HG02870 (cell line): ENCODE measurements around the gene FNTB.
A peak's percentile ranks its signal among the peaks of the same experiment; 100 is the strongest.

ENCODE experiments used
- ATAC-seq: cut with Tn5 transposase; IDR thresholded peaks from one replicate; pipeline ENCODE4 v1.9.1; 2021; ENCODE audit warnings: mild to moderate bottlenecking, moderate library complexity; ENCODE audit not compliant: unreplicated experiment

Gene FNTB

GRCh38 chr14:64974563-64974962, 12.1 kb upstream of the FNTB start:
- no peak for ATAC-seq

- no peak for ATAC-seq
Observed at GRCh38 chr14:64979336-64980074, 7.2 kb upstream of the FNTB start.

- no peak for ATAC-seq
Observed at GRCh38 chr14:64983439-64984310, 3.0 kb upstream of the FNTB start.

DNA sequence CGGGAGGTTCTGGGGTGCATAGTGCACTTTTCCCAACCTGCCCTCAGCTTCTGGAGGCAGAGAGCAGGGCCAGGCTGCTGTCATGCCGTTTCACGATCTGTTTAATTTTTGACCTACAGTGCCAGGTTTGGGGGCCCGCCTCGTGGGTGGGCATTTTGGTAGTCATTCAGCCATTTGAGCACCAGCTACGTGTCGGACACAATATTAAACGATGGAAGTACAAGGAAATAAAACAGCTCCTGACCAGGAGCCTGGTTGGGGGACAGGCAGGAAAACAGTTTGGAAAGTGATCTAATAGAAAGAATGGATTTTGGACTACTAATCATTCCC, 708 bp downstream of the FNTB start:
- no peak for ATAC-seq

GRCh38 chr14:64990296-64990695, 3.6 kb downstream of the FNTB start:
- no peak for ATAC-seq

GRCh38 chr14:64990939-64991338, 4.2 kb downstream of the FNTB start:
- ATAC-seq, result no peak

DNA sequence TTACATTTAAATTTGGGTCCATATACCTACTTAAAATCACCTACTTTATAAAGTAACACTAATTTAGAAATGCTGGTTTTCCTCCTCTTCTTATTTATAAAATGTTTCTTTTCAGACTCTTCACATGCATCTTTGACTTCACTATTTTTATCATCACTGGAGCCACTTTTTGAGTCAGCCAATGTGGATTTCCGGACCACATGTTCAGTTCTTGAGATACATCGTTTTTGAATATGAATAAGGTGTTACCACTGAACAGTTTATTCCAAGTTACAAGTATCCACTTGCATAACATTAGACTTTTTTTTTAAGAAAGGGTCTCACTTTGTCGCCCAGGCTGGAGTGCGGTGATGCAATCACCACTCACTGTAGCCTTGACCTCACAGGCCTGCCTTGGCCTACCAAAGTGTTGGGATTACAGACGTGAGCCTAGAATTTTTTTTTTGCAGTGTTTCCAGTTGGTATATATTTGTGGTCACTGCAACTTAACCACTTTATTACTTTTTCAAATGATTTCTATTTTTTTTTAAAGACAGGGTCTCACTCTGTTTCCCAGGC, 5.7 kb downstream of the FNTB start:
- ATAC-seq, result peak; percentile 54

GRCh38 chr14:64993266-64993930, 6.7 kb downstream of the FNTB start:
- no peak for ATAC-seq

GRCh38 chr14:64994540-64994939, 7.8 kb downstream of the FNTB start:
- no peak for ATAC-seq

DNA sequence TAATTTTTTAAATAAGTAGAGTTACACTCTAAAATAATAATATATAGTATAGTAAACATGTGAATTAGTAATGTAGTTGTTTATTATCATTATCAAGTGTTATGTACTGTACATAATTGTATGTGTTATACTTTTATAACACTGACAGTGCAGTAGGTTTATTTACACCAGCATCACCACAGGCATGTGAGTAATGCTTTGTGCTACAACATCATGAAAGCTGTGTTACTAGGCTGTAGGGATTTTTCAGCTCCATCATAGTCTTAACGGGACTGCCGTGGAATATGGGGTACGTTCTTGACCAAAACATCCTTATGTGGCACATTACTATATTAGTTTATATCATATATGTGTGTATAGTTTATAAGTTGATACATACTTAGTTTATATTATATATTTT, 8.6 kb downstream of the FNTB start:
- no peak for ATAC-seq

DNA sequence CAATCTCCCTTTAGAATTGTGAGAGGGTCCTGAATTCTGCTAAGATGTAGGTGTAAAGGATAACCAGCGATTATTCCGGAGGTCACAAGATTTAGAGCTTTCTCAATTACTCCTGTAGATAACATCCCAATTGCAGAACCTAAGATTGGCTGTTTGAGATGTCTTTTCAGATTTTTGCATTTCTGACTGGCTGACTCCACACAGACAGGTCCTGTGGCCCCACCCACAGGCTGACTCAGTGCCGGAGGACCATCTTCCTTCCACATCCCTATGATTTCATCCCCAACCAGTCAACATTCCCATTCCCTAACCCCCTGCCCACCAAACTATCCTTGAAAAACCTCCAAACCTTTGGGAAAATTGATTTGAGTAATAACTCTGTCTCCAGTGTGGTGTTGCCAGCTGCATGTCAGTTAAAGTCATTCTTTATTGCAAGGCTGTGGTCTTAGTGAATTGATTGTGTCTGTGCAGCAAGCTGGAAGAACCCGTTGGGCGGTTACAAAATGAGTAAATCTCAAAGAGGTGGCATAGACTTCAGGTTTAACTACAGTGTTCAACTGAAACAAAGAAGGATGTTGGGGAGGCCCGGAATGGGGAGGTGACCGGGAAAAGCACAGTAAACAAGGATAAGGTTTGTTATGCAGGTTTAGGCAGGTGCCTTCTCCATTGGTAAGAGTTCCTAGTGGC, 10.6 kb downstream of the FNTB start:
- ATAC-seq, result no peak

DNA sequence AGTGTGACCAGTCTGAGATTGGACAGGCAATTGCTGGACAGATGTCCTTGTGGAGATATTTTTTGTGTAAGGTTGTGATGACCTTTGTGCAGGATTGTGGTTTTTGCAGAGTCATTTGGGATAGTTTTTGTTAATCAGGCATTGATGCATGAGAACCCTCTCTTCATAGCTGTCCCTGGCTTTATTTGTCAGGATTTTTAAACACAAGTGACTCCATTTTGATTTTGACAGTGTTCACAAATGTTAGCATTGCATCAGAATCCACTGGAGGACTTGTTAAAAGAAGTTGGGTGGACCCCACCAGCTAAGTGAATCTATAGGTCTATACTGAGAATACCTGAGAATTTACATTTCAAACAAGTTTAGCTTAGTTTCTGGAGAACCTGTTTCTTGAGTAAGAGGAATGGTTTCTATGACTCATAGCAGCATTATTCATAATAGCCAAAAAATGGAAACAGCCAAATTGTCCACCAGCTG, 11.8 kb downstream of the FNTB start:
- ATAC-seq, result peak; percentile 42

- no peak for ATAC-seq
Observed at GRCh38 chr14:65000898-65001591, 14.3 kb downstream of the FNTB start.

DNA sequence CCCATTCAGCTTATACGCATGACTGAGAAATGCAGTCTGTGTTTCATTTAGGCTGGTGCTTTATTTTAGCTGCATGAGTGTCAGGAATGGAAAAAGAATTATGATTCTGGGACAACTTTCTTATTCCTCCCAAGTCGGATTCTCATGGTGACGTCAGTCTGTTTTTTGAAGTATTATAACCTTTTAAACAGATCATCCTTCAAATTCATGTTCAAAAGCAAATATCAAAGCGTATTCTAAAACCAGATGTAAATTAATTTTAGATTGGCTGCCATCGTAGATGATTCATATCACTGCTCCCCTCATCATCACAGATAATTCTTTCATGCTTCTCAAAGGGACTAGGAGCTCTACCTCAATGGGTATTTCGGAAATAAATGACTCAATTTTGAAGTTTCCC, 15.0 kb downstream of the FNTB start:
- ATAC-seq, result no peak

DNA sequence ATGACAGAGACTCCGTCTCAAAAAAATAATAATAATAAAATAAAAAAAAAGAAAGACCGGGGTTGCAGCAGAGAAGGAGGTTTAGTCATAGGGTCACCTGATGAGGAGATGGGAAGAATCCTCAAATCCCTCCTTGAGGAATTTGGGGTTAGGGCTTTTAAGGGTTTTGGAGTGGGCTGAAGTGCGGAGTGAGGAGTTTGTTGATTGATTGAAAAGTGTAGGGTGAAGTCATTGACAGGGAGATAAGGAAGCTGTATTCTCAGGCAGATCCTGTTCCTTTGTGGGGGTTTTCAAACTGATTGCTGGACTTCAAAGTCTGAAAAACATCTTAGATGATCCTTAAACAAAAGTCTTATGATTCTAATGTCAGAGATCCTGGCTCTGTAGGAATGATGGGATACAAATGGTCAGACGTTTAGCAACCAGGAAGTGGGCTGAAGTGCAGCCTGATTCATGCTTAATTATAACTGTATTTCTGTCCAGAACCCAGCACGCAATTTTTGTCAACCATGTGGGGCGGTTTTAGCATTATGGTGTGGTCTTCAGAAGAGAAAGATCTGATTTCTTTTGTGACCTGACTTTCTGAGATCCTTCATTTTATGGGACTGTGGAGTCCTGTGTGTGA, 16.0 kb downstream of the FNTB start:
- ATAC-seq, result no peak

GRCh38 chr14:65003394-65003793, 16.7 kb downstream of the FNTB start:
- ATAC-seq, result no peak

GRCh38 chr14:65006261-65006721, 19.6 kb downstream of the FNTB start:
- ATAC-seq, result no peak

GRCh38 chr14:65007202-65007601, 20.5 kb downstream of the FNTB start:
- no peak for ATAC-seq

DNA sequence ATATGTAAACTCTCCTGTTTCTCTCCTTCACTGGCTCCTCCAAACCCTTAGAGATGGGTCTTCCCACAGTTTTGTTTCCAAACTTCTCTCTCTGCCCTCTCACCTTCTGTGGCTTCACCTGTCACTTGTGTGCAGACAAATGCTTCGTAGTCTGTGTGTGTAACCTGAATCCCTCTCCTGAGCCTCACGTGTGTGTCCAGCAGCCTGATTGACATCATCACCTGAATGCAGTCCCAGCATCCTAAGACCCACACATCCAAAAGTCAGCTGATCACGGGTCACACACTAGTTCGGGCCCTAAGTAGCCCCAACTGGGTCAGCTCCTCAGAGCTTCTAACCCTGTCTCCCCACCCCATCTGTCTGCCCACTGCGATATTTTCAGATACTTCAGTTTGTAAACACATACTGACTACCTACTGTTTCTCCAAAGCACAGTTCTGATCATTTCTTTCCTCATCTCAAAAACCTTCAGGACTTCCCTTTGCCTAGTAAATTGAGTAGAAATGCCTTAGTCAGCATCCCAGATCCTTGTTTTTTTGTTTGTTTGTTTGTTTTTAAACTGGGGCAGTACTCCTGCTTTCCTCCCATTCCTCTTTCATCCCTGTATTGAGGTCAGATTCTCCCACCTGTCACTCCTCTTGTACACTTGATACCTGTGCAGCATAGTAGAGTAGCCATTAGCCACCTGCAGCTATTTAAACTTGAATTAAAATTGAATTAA, 23.7 kb downstream of the FNTB start:
- ATAC-seq, result no peak
